ENCODE data around the gene REPS2.

Gene REPS2

DNA sequence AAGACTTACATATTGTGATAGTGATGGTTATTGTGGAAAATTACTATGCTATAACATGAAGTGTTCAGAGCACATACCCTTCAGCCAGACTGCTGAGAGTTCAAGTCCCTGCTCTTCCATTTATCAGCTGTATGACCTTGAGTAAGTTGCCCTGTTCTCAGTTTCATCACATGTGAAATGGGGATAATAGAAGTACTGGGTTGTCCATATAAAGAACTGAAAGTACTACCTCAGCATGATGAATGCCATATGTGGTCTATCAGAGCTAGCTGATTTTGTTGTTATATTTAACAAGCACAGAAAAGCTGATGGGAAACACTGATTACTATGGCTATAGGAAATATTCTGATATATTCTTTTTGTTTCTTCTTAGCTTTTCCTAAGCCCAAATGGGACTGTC lies 115.6 kb downstream of the REPS2 start:
- Histone ChIP-seq H2BK120ac (ENCODE audit: insufficient read depth, low read length, poor library complexity) (no peak overlapping the region), H3K79me2 (ENCODE audit: control insufficient read depth, insufficient read depth, low read length, poor library complexity) (no peaks in the 10 kb centered on the region), H3K4ac (ENCODE audit: low read depth, low read length) (no peak overlapping the region), H4K91ac (ENCODE audit: low read depth, low read length) (no peak overlapping the region), H4K8ac (ENCODE audit: low read depth, low read length) (no peak overlapping the region), H2BK5ac (ENCODE audit: low read depth, low read length, poor library complexity) (no peak overlapping the region), H4K12ac (ENCODE audit: low read depth, low read length) (no peak overlapping the region), H2BK12ac (ENCODE audit: low read length) (no peak overlapping the region), H3K23ac (ENCODE audit: low read length) (no peak overlapping the region), H2AFZ (ENCODE audit: insufficient read depth, low read length, poor library complexity) (no peak overlapping the region), H3K18ac (ENCODE audit: low read length) (no peak overlapping the region), H3K79me1 (ENCODE audit: low read length) (no peaks in the 10 kb centered on the region), H3K27ac (ENCODE audit: low read depth, low read length) (no peak overlapping the region), H3K4me1 (ENCODE audit: control insufficient read depth in 1 of 2, insufficient read depth in 2 of 2, low read length in 2 of 2) (no peaks in the 10 kb centered on the region), H3K14ac (ENCODE audit: low read length) (no peak overlapping the region), H3K4me3 (ENCODE audit: low read depth, low read length) (no peak overlapping the region), H3K36me3 (ENCODE audit: control insufficient read depth in 1 of 2, insufficient read depth in 2 of 2, low read length in 2 of 2) (no peaks in the 10 kb centered on the region), H2AK5ac (ENCODE audit: low read length) (no peak overlapping the region), H3K9ac (ENCODE audit: low read length) (no peak overlapping the region), H3K4me2 (ENCODE audit: low read length) (no peak overlapping the region), H3K27me3 (ENCODE audit: insufficient read depth, low read length) (no peaks in the 10 kb centered on the region), H3K9me3 (ENCODE audit: insufficient read depth, low read depth, low read length) (no peaks in the 10 kb centered on the region)
- no peak for DNase-seq

DNA sequence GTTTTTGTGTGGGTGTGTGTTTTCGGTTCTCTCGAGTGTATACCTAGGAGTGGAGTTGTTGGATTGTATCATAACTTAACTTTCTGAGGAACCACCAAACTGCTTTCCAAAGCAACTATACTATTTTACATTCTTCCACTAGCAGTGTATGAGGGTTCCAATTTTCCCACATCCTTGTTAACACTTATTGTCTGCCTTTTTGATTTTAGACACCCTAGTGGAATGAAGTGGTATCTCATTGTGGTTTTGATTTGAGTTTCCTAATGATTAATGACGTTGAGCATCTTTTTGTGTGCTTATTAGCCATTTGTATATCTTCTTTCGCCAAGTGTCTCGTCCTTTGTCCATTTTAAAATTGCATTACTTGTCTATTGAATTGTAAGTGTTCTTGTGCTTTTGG lies 118.6 kb downstream of the REPS2 start:
- no peak overlapping the region for H4K8ac ChIP-seq (ENCODE audit: low read depth, low read length)
- H3K4ac ChIP-seq (ENCODE audit: low read depth, low read length): no peak overlapping the region
- H3K18ac ChIP-seq (ENCODE audit: low read length): no peak overlapping the region
- no peaks in the 10 kb centered on the region for H3K79me1 ChIP-seq (ENCODE audit: low read length)
- H2BK12ac ChIP-seq (ENCODE audit: low read length): no peak overlapping the region
- H3K9me3 ChIP-seq (ENCODE audit: insufficient read depth, low read depth, low read length): no peaks in the 10 kb centered on the region
- WGBS (ENCODE audit: extremely low coverage, insufficient coverage, insufficient read length): no CpG with 5 or more reads among the region's 5 CpGs
- H2AFZ ChIP-seq (ENCODE audit: insufficient read depth, low read length, poor library complexity): no peak overlapping the region
- no peaks in the 10 kb centered on the region for H3K36me3 ChIP-seq (ENCODE audit: control insufficient read depth in 1 of 2, insufficient read depth in 2 of 2, low read length in 2 of 2)
- no peak overlapping the region for H4K91ac ChIP-seq (ENCODE audit: low read depth, low read length)
- H3K79me2 ChIP-seq (ENCODE audit: control insufficient read depth, insufficient read depth, low read length, poor library complexity): no peaks in the 10 kb centered on the region
- H3K27me3 ChIP-seq (ENCODE audit: insufficient read depth, low read length): no peaks in the 10 kb centered on the region
- no peak overlapping the region for H2BK5ac ChIP-seq (ENCODE audit: low read depth, low read length, poor library complexity)
- H3K14ac ChIP-seq (ENCODE audit: low read length): no peak overlapping the region
- no peak for DNase-seq
- no peak overlapping the region for H3K23ac ChIP-seq (ENCODE audit: low read length)
- no peaks in the 10 kb centered on the region for H3K4me1 ChIP-seq (ENCODE audit: control insufficient read depth in 1 of 2, insufficient read depth in 2 of 2, low read length in 2 of 2)
- H2AK5ac ChIP-seq (ENCODE audit: low read length): no peak overlapping the region
- no peak overlapping the region for H3K27ac ChIP-seq (ENCODE audit: low read depth, low read length)
- no peak overlapping the region for H2BK120ac ChIP-seq (ENCODE audit: insufficient read depth, low read length, poor library complexity)
- no peak overlapping the region for H3K4me3 ChIP-seq (ENCODE audit: low read depth, low read length)
- H3K9ac ChIP-seq (ENCODE audit: low read length): no peak overlapping the region
- no peak overlapping the region for H4K12ac ChIP-seq (ENCODE audit: low read depth, low read length)
- no peak overlapping the region for H3K4me2 ChIP-seq (ENCODE audit: low read length)

DNA sequence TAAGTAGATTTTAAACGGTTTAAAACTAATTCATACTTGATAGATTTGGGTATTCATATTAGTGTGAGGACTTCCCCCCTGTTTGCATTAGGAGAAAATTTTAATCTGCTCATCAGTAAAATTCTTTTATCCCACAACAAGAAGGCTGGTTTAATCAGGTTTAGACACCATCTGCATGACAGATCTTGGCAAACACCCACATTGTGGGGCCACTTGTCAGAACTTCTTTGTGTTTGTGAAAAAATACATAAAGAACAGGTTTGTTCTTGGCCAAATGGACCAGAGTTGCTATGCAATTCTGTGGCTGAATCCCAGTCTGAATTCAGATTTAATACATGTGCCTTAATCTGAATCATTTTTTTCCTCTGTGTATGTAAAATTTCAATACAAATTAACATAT lies 121.1 kb downstream of the REPS2 start:
- no peak for DNase-seq
- Histone ChIP-seq H3K23ac (ENCODE audit: low read length) (no peak overlapping the region), H4K8ac (ENCODE audit: low read depth, low read length) (no peak overlapping the region), H3K4ac (ENCODE audit: low read depth, low read length) (no peak overlapping the region), H2BK120ac (ENCODE audit: insufficient read depth, low read length, poor library complexity) (no peak overlapping the region), H3K9me3 (ENCODE audit: insufficient read depth, low read depth, low read length) (no peaks in the 10 kb centered on the region), H4K12ac (ENCODE audit: low read depth, low read length) (no peak overlapping the region), H3K18ac (ENCODE audit: low read length) (no peak overlapping the region), H2AK5ac (ENCODE audit: low read length) (no peak overlapping the region), H3K79me2 (ENCODE audit: control insufficient read depth, insufficient read depth, low read length, poor library complexity) (no peaks in the 10 kb centered on the region), H3K36me3 (ENCODE audit: control insufficient read depth in 1 of 2, insufficient read depth in 2 of 2, low read length in 2 of 2) (no peaks in the 10 kb centered on the region), H3K9ac (ENCODE audit: low read length) (no peak overlapping the region), H3K4me3 (ENCODE audit: low read depth, low read length) (no peak overlapping the region), H3K27ac (ENCODE audit: low read depth, low read length) (no peak overlapping the region), H4K91ac (ENCODE audit: low read depth, low read length) (no peak overlapping the region), H3K79me1 (ENCODE audit: low read length) (no peaks in the 10 kb centered on the region), H2BK12ac (ENCODE audit: low read length) (no peak overlapping the region), H3K27me3 (ENCODE audit: insufficient read depth, low read length) (no peaks in the 10 kb centered on the region), H2AFZ (ENCODE audit: insufficient read depth, low read length, poor library complexity) (no peak overlapping the region), H3K4me2 (ENCODE audit: low read length) (no peak overlapping the region), H3K14ac (ENCODE audit: low read length) (no peak overlapping the region), H3K4me1 (ENCODE audit: control insufficient read depth in 1 of 2, insufficient read depth in 2 of 2, low read length in 2 of 2) (no peaks in the 10 kb centered on the region), H2BK5ac (ENCODE audit: low read depth, low read length, poor library complexity) (no peak overlapping the region)
- no CpG with 5 or more reads among the region's 1 CpG for WGBS (ENCODE audit: extremely low coverage, insufficient coverage, insufficient read length)

DNA sequence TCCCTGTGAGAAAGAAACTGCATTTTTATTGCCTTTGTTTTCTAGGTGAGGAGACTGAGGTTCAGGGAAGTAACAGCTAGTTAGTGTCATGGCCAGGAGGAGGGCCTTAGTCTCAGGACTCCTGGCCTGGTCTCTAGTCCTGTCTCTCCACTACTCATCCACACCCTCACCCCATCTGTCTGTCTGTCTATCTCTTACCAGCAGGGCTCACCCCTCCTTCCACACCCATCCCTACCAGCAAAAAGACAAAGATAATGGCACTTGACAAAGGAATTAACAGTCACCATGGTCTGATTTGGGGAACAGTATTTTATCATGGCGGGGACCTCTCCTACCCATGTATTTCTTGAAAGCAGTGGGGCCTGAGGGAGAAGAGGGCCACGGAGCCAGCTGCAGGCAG lies 125.8 kb downstream of the REPS2 start:
- WGBS (ENCODE audit: extremely low coverage, insufficient coverage, insufficient read length): no CpG with 5 or more reads among the region's 2 CpGs
- no peak overlapping the region for H3K23ac ChIP-seq (ENCODE audit: low read length)
- no peak overlapping the region for H3K4me2 ChIP-seq (ENCODE audit: low read length)

More for the DNA sequence above, 125.8 kb downstream of the REPS2 start:
- H3K9ac ChIP-seq (ENCODE audit: low read length): no peak overlapping the region
- H3K27me3 ChIP-seq (ENCODE audit: insufficient read depth, low read length): no peaks in the 10 kb centered on the region
- H3K4ac ChIP-seq (ENCODE audit: low read depth, low read length): no peak overlapping the region
- no peak overlapping the region for H3K27ac ChIP-seq (ENCODE audit: low read depth, low read length)
- no peak overlapping the region for H3K14ac ChIP-seq (ENCODE audit: low read length)
- no peaks in the 10 kb centered on the region for H3K79me1 ChIP-seq (ENCODE audit: low read length)
- H4K12ac ChIP-seq (ENCODE audit: low read depth, low read length): no peak overlapping the region
- H3K18ac ChIP-seq (ENCODE audit: low read length): no peak overlapping the region
- H3K4me1 ChIP-seq (ENCODE audit: control insufficient read depth in 1 of 2, insufficient read depth in 2 of 2, low read length in 2 of 2): no peaks in the 10 kb centered on the region
- H3K36me3 ChIP-seq (ENCODE audit: control insufficient read depth in 1 of 2, insufficient read depth in 2 of 2, low read length in 2 of 2): no peaks in the 10 kb centered on the region
- no peak overlapping the region for H2AFZ ChIP-seq (ENCODE audit: insufficient read depth, low read length, poor library complexity)
- no peak for DNase-seq
- H2BK5ac ChIP-seq (ENCODE audit: low read depth, low read length, poor library complexity): no peak overlapping the region
- H3K9me3 ChIP-seq (ENCODE audit: insufficient read depth, low read depth, low read length): no peaks in the 10 kb centered on the region
- H3K79me2 ChIP-seq (ENCODE audit: control insufficient read depth, insufficient read depth, low read length, poor library complexity): no peaks in the 10 kb centered on the region
- H2AK5ac ChIP-seq (ENCODE audit: low read length): no peak overlapping the region
- H4K91ac ChIP-seq (ENCODE audit: low read depth, low read length): no peak overlapping the region
- no peak overlapping the region for H2BK120ac ChIP-seq (ENCODE audit: insufficient read depth, low read length, poor library complexity)
- H2BK12ac ChIP-seq (ENCODE audit: low read length): no peak overlapping the region
- H3K4me3 ChIP-seq (ENCODE audit: low read depth, low read length): no peak overlapping the region
- no peak overlapping the region for H4K8ac ChIP-seq (ENCODE audit: low read depth, low read length)

All from trophoblast cell (in vitro differentiated cells and primary cell).